GM19238 (cell line): ENCODE results near the gene ABCA3.

ENCODE experiments used
- DNase-seq: peaks from one replicate; pipeline ENCODE4 v3.0.0; 2011; ENCODE audit warnings: low spot score; ENCODE audit not compliant: insufficient read length

The ABCA3 gene

DNA sequence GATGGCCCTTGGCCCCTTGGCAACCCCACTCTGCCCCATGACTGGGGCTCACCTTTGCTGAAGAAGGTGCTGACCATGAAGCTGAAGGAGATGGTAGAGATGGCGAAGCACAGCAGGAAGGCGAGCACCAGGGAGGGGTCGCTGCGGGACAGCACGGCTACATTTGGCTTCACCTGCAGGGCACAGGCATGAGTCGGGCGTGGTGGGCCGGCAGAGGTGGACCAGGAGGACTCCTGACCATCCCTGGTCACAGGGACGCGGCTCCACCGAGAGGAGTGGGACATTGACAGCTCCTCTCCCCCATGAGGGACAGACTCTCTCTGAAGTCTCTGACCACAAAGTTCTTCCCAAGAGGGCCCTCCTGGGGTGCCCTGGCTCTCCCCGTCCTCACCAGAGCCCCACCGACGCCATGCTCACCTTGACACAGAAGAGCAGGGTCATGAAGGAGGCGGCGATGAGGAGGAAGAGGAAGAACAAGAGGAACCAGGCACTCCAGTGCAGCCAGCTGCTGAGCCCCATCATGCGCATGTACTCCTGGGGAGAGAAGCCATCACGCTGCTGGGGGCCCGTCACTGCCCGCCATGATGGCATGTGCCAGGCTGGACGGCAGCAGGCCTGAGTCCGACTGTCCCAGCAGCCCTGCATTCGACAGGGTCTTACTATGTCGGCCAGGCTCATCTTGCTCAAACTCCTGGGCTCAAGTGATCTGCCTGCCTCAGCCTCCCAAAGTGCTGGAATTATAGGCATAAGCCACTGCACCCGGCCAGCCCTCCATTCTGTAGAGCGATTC lies 23.1 kb downstream of the ABCA3 start:
- DNase-seq = no peak

DNA sequence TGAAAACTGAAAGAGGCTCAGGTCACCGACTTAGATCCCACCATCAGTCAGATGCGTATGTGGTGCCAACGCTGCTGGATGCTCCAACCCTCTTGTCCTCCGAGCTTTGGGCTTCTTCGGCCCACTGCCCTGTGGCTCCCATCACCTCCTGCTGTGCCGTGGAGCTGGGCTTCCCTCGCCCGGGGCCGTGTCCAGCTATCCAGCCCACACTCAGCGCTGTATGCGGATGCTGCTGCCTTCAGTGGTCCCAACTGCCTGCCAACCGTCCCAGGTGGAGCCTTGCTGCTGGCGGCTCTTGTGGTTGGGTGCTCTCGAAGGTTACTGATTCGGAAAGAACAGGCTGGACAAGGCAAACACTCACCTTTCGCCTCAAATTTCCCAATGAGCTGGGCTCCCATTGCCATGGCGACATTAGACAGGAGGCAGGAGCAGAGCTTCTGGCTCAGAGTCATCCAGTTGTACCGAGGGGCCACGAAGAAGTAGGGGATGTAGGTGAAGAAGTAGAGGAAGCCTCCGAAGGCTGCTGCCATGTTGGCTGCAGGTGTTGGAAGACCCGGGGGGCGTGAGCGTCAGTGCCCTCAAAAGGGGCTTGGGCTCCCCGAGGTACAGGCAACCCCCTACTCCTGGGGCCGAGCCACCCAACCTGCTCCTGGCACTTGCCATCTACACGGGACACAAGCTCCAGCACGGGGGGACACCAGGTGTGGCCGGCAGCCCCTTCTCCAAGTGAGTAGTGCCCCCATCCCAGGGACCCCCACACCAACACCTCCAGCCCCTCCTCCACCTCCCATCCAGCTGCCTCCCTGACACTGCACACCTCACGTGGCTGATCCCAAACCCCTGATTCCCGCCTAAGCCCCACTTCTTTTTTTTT lies 32.2 kb downstream of the ABCA3 start:
- DNase-seq = no peak

GRCh38 chr16:2299915-2300192 lies 40.7 kb downstream of the ABCA3 start:
- no peak for DNase-seq

- no peak for DNase-seq
Observed at GRCh38 chr16:2299121-2299914, 41.2 kb downstream of the ABCA3 start.

DNA sequence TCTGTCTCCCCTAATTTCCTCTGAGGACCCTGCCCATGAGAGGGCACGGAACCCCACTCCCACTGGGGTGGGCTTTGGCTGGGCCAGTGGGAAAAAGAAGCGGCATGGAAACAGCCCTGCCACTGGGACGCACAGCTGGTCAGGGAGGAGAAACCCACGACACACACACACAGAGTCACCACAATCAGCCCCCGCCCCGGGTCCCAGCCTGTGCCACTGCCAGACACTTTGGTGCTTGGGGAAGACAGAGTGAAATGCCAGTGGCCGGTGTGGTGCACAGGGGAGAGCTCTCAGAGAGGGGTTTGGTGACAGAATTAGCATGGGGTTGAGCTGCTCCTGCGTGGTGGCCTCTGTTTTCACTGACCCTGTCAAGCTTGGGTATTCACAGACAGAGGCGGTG lies 41.9 kb downstream of the ABCA3 start:
- DNase-seq = no peak

GRCh38 chr16:2297506-2297860 lies 43.0 kb downstream of the ABCA3 start:
- no peak for DNase-seq

GRCh38 chr16:2296661-2297505 lies 43.6 kb downstream of the ABCA3 start:
- DNase-seq = no peak

DNA sequence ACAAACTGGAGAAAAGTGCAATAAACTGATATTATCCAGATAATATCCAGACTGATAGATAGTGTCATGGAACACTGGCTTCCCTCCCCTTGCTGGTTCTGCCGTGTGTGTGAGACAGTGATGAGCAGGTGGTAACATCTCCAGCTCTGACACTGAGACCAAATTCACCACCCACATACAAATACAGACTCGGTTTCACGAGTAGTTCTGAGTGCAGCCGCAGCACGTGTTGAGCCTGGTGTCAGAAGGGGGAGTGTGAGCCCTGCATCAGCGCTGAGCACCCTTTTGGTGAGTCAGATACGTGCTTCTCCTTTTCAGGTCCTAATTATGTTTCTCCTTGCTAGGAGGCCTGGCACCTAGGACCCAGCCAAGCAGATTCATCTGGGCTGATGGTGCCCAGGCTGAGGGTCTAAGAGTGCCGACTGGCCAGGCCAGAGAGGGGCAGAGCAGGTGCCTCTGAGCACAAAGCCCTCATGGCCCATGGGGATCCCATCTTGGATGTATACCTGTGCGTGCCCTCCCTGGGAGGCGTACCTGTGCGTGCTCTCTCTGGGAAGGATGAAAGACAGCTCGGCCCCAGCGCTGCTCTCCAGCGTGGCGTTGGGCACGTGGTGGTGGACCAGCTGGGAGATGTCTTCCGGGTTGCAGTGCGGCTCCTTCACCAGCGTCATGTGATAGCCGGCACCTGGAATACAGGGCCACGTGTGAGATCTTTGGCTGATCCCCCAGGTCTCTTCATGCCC lies 45.3 kb downstream of the ABCA3 start:
- DNase-seq = no peak

DNA sequence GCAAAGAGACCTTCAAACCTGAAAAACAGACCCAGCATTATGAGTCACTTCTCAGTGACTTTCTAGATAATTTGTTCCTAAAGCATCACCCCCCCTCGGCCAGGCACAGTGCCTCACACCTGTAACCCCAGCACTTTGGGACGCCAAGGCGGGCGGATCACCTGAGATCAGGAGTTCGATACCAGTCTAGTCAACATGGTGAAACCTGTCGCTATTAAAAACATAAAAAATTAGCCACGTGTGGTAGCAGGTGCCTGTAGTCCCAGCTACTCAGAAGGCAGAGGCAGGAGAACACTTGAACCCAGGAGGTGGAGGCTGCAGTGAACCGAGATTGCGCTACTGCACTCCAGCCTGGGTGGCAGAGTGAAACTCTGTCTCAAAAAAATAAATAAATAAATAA lies 48.3 kb downstream of the ABCA3 start:
- DNase-seq = no peak

DNA sequence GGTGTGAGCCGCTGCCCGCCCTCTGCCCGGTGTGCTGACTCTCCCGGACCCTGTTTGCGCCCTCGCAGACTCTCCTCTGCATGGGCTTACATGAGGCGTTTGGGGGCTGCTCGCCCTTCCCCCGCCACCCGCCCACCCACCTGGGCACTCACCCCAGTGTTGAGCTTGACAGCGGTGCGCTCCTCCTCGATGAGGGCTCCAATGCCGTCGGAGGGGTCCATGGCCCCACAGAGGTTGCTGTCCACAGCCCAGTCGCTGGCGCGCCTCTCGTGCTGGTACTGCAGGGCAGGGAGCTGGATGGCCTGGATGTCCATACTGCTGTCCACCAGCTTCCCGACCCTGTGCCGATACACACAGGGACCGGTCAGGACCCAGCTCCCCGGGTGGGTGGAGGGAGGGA lies 51.2 kb downstream of the ABCA3 start:
- no peak for DNase-seq

DNA sequence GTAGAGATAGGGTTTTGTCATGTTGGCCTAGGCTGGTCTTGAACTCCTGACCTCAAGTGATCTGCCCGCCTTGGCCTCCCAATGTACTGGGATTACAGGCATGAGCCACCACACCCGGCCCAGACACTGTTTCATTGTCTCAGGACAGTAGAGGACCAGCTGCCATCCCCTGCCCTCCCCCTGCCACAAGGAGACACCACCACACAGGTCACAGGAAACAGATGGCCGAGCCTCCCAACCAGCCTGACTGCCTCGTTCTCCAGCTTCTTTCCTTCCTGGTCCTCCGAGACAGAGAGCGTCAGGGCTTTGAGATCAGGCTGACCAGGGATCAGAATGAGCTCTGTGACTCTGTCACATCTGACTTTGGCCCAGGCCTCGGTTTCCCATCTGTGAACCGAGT lies 51.8 kb downstream of the ABCA3 start:
- no peak for DNase-seq

DNA sequence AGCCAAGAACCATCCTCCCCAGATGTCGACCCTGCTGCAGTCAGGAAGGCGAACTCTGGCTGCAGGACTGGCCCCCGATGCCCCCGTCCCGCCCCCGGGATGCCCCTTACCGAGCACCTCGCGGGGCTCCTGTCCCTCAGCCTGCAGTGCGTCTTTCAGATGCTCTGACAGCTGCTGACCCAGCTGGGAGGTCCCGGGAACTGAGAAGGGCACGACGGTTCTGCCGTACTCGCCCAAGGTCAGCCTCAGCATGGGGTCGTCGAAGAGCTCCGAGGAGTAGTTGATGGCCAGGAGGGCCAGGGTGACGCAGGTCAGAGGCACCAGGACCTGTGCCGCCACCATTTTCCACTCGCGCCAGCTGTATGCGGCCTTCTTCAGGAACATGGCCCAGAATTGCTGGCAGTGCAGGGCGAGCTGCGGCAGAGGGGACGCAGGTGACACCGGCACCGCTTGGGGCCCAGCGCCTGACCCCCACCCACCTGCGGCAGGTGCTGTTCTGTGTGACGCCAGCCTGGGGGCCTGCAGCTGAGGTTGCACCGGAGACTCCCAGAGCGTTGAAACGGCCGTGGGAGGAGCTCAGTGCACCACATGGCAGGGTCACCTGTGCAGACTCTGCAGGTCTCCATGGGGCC lies 52.5 kb downstream of the ABCA3 start:
- no peak for DNase-seq

- no peak for DNase-seq
Observed at GRCh38 chr16:2286550-2286949, 54.0 kb downstream of the ABCA3 start.

- no peak for DNase-seq
Observed at GRCh38 chr16:2285731-2286191, 54.8 kb downstream of the ABCA3 start.

DNA sequence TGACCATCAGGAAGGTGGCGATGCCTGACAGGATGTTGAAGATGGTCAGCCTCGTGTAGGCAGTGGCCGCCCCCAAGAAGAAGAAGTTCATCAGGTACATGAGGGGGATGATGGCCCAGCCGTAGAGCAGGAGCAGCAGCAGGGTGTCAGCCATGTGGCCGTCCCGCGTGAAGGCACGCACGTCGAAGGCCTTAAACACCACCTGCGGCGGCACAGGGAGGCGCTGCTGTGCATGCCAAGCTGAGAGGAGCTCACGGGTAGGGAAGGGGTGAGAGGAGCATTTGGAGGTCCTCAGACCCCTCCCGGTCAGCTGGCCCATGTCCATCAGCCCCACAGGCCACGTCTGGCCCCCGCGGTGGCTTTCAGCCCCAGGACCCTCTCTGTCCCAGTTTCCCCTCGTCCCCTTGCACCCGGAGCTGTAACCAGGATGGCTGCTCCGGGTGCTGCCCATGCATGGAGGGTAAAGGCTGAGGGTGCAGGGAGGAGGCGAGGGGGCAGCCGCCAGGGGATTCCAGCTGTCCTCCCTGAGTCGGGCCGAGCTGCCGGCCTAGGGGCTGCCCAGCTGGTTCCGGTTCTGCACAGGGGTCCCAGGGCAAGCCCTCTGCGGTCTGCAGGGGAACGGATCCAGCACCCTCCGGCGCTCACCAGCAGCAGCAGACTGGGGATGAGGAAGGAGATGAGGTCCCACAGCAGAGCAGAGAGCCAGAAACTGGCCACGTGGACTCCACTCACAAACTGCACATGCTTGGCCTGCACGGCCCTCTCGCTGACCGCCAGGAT lies 55.5 kb downstream of the ABCA3 start:
- DNase-seq = no peak

- DNase-seq = no peak
Observed at GRCh38 chr16:2284001-2284770, 56.3 kb downstream of the ABCA3 start.

DNA sequence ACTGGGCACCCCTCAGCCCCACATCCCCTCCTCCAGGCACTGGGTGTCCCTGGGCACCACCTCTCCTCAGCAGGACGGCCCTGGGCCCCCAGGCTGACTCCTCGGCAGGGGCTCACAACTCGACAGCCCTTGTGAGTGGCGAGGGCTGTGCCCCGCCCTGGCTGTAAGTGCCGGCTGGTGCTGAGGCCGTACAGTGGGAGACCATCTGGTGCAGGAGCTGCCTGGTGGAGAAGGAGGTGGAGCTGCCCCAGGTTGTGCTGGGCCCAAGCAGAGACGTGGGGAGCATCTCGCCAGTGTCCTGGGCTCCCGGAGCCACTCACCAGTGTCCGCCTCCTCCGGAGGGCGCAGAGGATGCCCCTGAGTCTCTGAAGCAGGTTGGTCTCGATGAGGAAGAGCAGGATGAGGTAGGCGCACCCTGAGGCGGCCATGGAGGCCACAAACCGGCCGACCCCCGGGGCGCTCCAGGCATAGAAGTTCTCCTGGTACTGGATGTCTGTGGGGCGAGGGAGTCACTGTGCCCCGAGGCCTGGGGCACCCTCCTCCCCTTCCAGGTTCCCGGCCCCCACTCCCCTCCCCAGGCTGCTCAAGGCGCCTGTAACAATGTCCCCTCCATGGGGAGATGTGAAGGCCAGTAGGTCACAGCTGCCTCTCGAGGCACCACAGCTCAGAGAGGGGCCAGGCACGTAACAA lies 57.5 kb downstream of the ABCA3 start:
- no peak for DNase-seq

- no peak for DNase-seq
Observed at GRCh38 chr16:2282262-2282661, 58.3 kb downstream of the ABCA3 start.
